H1 (cell line): ENCODE measurements around the gene CAMSAP3. TPM values are rescaled to one million over a fixed set of nuclear protein-coding genes. Genes with fewer than 3 reads are reported as not detected.

ENCODE experiments used
- CTCF ChIA-PET: fragments of 300-600 bp; sonication (Branson Sonifier 250); formaldehyde crosslinking; loops from one replicate; lab custom pipeline; 2021; ENCODE audit not compliant: partially characterized antibody; lab: Charles Lee
- POLR2A ChIA-PET: fragments of 300-600 bp; sonication (Branson Sonifier 250); formaldehyde crosslinking; loops from one replicate; lab custom pipeline; 2021; ENCODE audit warnings: inconsistent platforms; ENCODE audit not compliant: partially characterized antibody; lab: Charles Lee
- DNase-seq, 2 experiments: peaks; one replicate each; pipeline versions ENCODE4 v3.0.0 to v3.0.0-alpha.2; 2010 to 2022; ENCODE audit warnings: low spot score in 2 of 2, low read depth in 1 of 2, mixed read lengths in 1 of 2
- FAIRE-seq: peaks from 2 replicates; lab custom pipeline; 2011; peaks lifted over from hg19 to GRCh38; lab: Jason Lieb, UNC
- H2AFZ ChIP-seq: 2 replicates; pipeline ENCODE4 v1.8.1; 2012; ENCODE audit warnings: low read length, inconsistent platforms
- H2AK5ac ChIP-seq: 2 replicates; pipeline ENCODE4 v1.6.1; 2013; ENCODE audit warnings: low read depth, low read length
- H2BK120ac ChIP-seq: replicated peaks from 2 replicates; pipeline ENCODE3; 2013; ENCODE audit warnings: low read depth, low read length, inconsistent platforms
- H2BK12ac ChIP-seq: 2 replicates; pipeline ENCODE4 v1.6.1; 2013; ENCODE audit warnings: low read depth, low read length
- H2BK15ac ChIP-seq: 2 replicates; pipeline ENCODE4 v1.6.1; 2013; ENCODE audit warnings: low read length
- H2BK20ac ChIP-seq: 2 replicates; pipeline ENCODE4 v1.6.1; 2013; ENCODE audit warnings: low read length
- H2BK5ac ChIP-seq: 2 replicates; pipeline ENCODE4 v1.6.1; 2013; ENCODE audit warnings: low read depth, low read length
- H3K14ac ChIP-seq: 2 replicates; pipeline ENCODE4 v1.6.1; 2013; ENCODE audit warnings: inconsistent platforms; ENCODE audit not compliant: insufficient read length
- H3K18ac ChIP-seq: 2 replicates; pipeline ENCODE4 v1.6.1; 2013; ENCODE audit warnings: low read length; ENCODE audit errors: extremely low read depth
- H3K23ac ChIP-seq: 2 replicates; pipeline ENCODE4 v1.6.1; 2013; ENCODE audit warnings: inconsistent platforms; ENCODE audit not compliant: insufficient read length
- H3K23me2 ChIP-seq: 2 replicates; pipeline ENCODE4 v1.6.1; 2013; ENCODE audit warnings: low read depth, low read length
- H3K27ac ChIP-seq: 2 replicates; pipeline ENCODE4 v1.6.1; 2011; ENCODE audit warnings: low read depth, low read length, inconsistent platforms
- H3K27me3 ChIP-seq, 4 experiments: replicated peaks in 1 of 4; 1 replicate in 1 of 4; 2 replicates in 3 of 4; pipeline versions ENCODE4 v1.6.1 to v1.8.1; 2011 to 2013; ENCODE audit warnings: low read length in 3 of 4, mild to moderate bottlenecking in 3 of 4, inconsistent platforms in 2 of 4, mixed read lengths in 2 of 4, moderate library complexity in 1 of 4; ENCODE audit not compliant: control insufficient read depth in 3 of 4, insufficient read depth in 3 of 4; ENCODE audit errors: extremely low read depth in 1 of 4
- H3K36me3 ChIP-seq, 4 experiments: 2 replicates each; pipeline versions ENCODE4 v1.6.1 to v1.8.1; 2011 to 2013; ENCODE audit warnings: mild to moderate bottlenecking in 4 of 4, low read length in 3 of 4, moderate library complexity in 2 of 4, control low read depth in 1 of 4, inconsistent platforms in 1 of 4; ENCODE audit not compliant: insufficient read depth in 4 of 4, control insufficient read depth in 2 of 4
- H3K4ac ChIP-seq: replicated peaks from 2 replicates; pipeline ENCODE3; 2013; ENCODE audit warnings: low read length, low read depth, mixed read lengths, inconsistent platforms; ENCODE audit not compliant: insufficient read length
- H3K4me1 ChIP-seq, 4 experiments: replicated peaks in 1 of 4; 1 replicate in 1 of 4; 2 replicates in 3 of 4; pipeline versions ENCODE4 v1.6.1 to v1.8.1; 2011 to 2013; ENCODE audit warnings: low read length in 3 of 4, inconsistent platforms in 2 of 4, mixed read lengths in 1 of 4; ENCODE audit not compliant: insufficient read depth in 4 of 4, control insufficient read depth in 3 of 4
- H3K4me2 ChIP-seq, 2 experiments: 2 replicates each; pipeline versions ENCODE4 v1.6.1 to v1.8.1; 2011 to 2013; ENCODE audit warnings: low read depth in 2 of 2, low read length in 2 of 2, control low read depth in 1 of 2, inconsistent platforms in 1 of 2, mild to moderate bottlenecking in 1 of 2; ENCODE audit not compliant: insufficient read depth in 1 of 2
- H3K4me3 ChIP-seq, 4 experiments: fragments of 200-600, 300-600 bp in 1 of 4; sonication (generic), shearing (Covaris generic), sonication (Bioruptor Twin) in 1 of 4; 2 replicates each; pipeline versions ENCODE4 v1.5.1 to v1.8.1; 2011 to 2016; ENCODE audit warnings: low read length in 4 of 4, low read depth in 3 of 4, control low read depth in 2 of 4, inconsistent platforms in 2 of 4, mild to moderate bottlenecking in 2 of 4, mixed read lengths in 1 of 4, moderate library complexity in 1 of 4; ENCODE audit not compliant: insufficient read depth in 2 of 4; ENCODE audit errors: extremely low read depth in 1 of 4
- H3K56ac ChIP-seq: replicated peaks from 2 replicates; pipeline ENCODE3; 2013; ENCODE audit warnings: low read depth, mild to moderate bottlenecking, mixed read lengths, low read length, inconsistent platforms; ENCODE audit not compliant: insufficient read length
- H3K79me1 ChIP-seq: 2 replicates; pipeline ENCODE4 v1.6.1; 2013; ENCODE audit warnings: low read depth, low read length, control low read depth
- H3K79me2 ChIP-seq, 2 experiments: 2 replicates each; pipeline versions ENCODE4 v1.6.1 to v1.8.1; 2012 to 2013; ENCODE audit warnings: low read length in 2 of 2, mild to moderate bottlenecking in 2 of 2, inconsistent platforms in 1 of 2; ENCODE audit not compliant: insufficient read depth in 2 of 2, control insufficient read depth in 1 of 2
- H3K9ac ChIP-seq, 4 experiments: replicated peaks in 1 of 4; 1 replicate in 1 of 4; 2 replicates in 3 of 4; pipeline versions ENCODE4 v1.6.1 to v1.8.1; 2011 to 2013; ENCODE audit warnings: low read depth in 3 of 4, low read length in 3 of 4, control low read depth in 2 of 4, mild to moderate bottlenecking in 2 of 4, moderate library complexity in 2 of 4, inconsistent platforms in 1 of 4; ENCODE audit errors: extremely low read depth in 1 of 4
- H3K9me3 ChIP-seq, 2 experiments: 2 replicates each; pipeline versions ENCODE4 v1.6.1 to v1.8.1; 2012 to 2013; ENCODE audit warnings: mild to moderate bottlenecking in 2 of 2, moderate library complexity in 2 of 2, control low read depth in 1 of 2, inconsistent platforms in 1 of 2, low read depth in 1 of 2, low read length in 1 of 2, mixed read lengths in 1 of 2; ENCODE audit not compliant: insufficient read depth in 2 of 2
- H4K20me1 ChIP-seq, 2 experiments: replicated peaks in 1 of 2; 2 replicates each; pipeline versions ENCODE3 to v1.8.1; 2011 to 2013; ENCODE audit warnings: inconsistent platforms in 2 of 2, low read length in 2 of 2, mild to moderate bottlenecking in 1 of 2; ENCODE audit not compliant: insufficient read depth in 2 of 2, control insufficient read depth in 1 of 2
- H4K5ac ChIP-seq: 2 replicates; pipeline ENCODE4 v1.6.1; 2013; ENCODE audit warnings: low read length, low read depth, mixed read lengths, inconsistent platforms; ENCODE audit not compliant: insufficient read length
- H4K8ac ChIP-seq: 2 replicates; pipeline ENCODE4 v1.8.0; 2013; ENCODE audit warnings: mild to moderate bottlenecking, moderate library complexity, low read length, inconsistent platforms; ENCODE audit not compliant: insufficient read depth; ENCODE audit errors: extremely low read depth
- H4K91ac ChIP-seq: replicated peaks from 2 replicates; pipeline ENCODE3; 2013; ENCODE audit warnings: low read length, mixed read lengths, inconsistent platforms; ENCODE audit not compliant: insufficient read length
- E2F6 ChIP-seq: IDR thresholded peaks from 2 replicates; pipeline ENCODE4 v1.6.1; 2012; ENCODE audit warnings: inconsistent platforms
- EGR1 ChIP-seq: IDR thresholded peaks from 2 replicates; pipeline ENCODE4 v1.6.1; 2011; ENCODE audit warnings: low read depth, low read length, borderline replicate concordance
- GTF2F1 ChIP-seq: IDR thresholded peaks from 2 replicates; pipeline ENCODE4 v1.6.1; 2012; ENCODE audit warnings: low read depth, low read length, improper control_type of control experiment, borderline replicate concordance
- MAX ChIP-seq: IDR thresholded peaks from 2 replicates; pipeline ENCODE4 v1.6.1; 2012; ENCODE audit warnings: inconsistent platforms
- NANOG ChIP-seq: IDR thresholded peaks from 2 replicates; pipeline ENCODE4 v1.6.1; 2011; ENCODE audit warnings: low read length, low read depth, mild to moderate bottlenecking, inconsistent platforms; ENCODE audit not compliant: insufficient read depth, poor library complexity, severe bottlenecking
- NRF1 ChIP-seq: IDR thresholded peaks from 2 replicates; pipeline ENCODE4 v1.6.1; 2011; ENCODE audit warnings: mild to moderate bottlenecking, low read depth, low read length, improper control_type of control experiment
- POLR2AphosphoS5 ChIP-seq: IDR thresholded peaks from 2 replicates; pipeline ENCODE4 v1.6.1; 2011; ENCODE audit warnings: low read depth, low read length
- SAP30 ChIP-seq: fragments of 300-600 bp; sonication (generic); IDR thresholded peaks from 2 replicates; pipeline ENCODE4 v1.7.1; 2012; ENCODE audit warnings: low read length, moderate library complexity, mild to moderate bottlenecking, inconsistent platforms; ENCODE audit not compliant: insufficient read depth, insufficient replicate concordance
- SP2 ChIP-seq: IDR thresholded peaks from 2 replicates; pipeline ENCODE4 v1.6.1; 2012; ENCODE audit warnings: mild to moderate bottlenecking, low read length, inconsistent platforms
- SRF ChIP-seq: IDR thresholded peaks from 2 replicates; pipeline ENCODE4 v1.6.1; 2011; ENCODE audit warnings: mild to moderate bottlenecking, low read depth, low read length, moderate library complexity
- USF2 ChIP-seq: IDR thresholded peaks from 2 replicates; pipeline ENCODE4 v1.6.1; 2011; ENCODE audit warnings: low read length, improper control_type of control experiment
- YY1 ChIP-seq: IDR thresholded peaks from 2 replicates; pipeline ENCODE4 v1.6.1; 2011; ENCODE audit warnings: low read depth, mild to moderate bottlenecking, low read length
- WGBS, 2 experiments: shearing (Covaris generic) in 1 of 2; methylation state at CpG; one replicate each; pipeline versions ENCODE4 v1.1.6 to v1.1.7; 2013 to 2015; ENCODE audit warnings: low lambda C conversion rate in 2 of 2, mixed read lengths in 2 of 2, inconsistent platforms in 1 of 2, low coverage in 1 of 2, missing lambda C conversion rate in 1 of 2; ENCODE audit not compliant: insufficient replicate concordance in 2 of 2, insufficient coverage in 1 of 2, insufficient read length in 1 of 2; ENCODE audit errors: extremely low coverage in 1 of 2, missing lambda C conversion rate in 1 of 2; 5-methylcytosine and 5-hydroxymethylcytosine counted together
- polyA plus RNA-seq, 7 experiments: library from polyadenylated mRNA; depleted of rRNA in 3 of 7; stranded (reverse) in 5 of 7; unstranded in 2 of 7; fragments of >200 nt in 5 of 7; fragments of 200-250 nt in 2 of 7; gene quantifications; 1 replicate in 5 of 7; 2 replicates in 1 of 7; 4 replicates in 1 of 7; pipeline versions ENCODE4 v1.2.1 to v1.2.3, GENCODE V29; 2011 to 2013; ENCODE audit warnings: missing spikeins in 2 of 7, mixed read lengths in 2 of 7
- total RNA-seq: library from RNA; stranded (reverse); fragmentation: NEBNext Ultra II Directional; extraction: Animal tissue kit (Norgen Biotek cat#: 25700); gene quantifications from 2 replicates; pipeline ENCODE4 v1.2.1, GENCODE V29; 2021

CAMSAP3 gene
- total and polyA plus RNA-seq, 2 of the 8 experiments (the other 6 are each of a cell fraction or from before 2014, with no cell fraction given) = 11.4 to 30.4 TPM

DNA sequence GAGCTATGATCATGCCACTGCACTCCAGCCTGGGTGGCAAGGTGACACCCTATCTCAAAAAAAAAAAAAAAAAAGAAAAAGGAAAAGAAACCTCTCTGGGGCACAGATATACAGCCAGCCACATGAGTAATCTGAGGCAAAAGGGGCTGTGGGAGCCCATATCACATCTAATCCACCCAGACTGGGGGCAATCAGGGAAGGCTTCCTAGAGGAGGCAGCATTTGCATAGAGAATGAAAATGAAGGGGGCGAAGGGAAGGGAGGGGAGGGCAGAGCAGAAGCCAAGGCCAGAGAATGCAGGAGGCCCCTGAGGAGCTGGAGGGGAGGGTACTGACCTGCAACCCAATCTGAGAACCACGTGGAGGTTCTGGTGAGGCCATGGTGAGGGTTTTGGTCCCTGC lies 54.5 kb downstream of the CAMSAP3 start:
- ChIA-PET POLR2A (interaction anchor here (0.6 to 1.4 kb wide), 2 partner anchors 9 to 112 kb away, joined by 3 read pairs; no protein-coding TSS in a partner anchor), CTCF (interaction anchor here (0.6 to 1.9 kb wide), 5 partner anchors 9 to 252 kb away, joined by 3 to 7 read pairs (median 5); partner anchors contain the start of gene TRAPPC5)
- H2BK20ac ChIP-seq = no peak overlapping the region
- 0 out of 2 replicates have a peak, but pooled peaks cover 2% of the 10 kb centered on the region for H3K23me2 ChIP-seq
- FAIRE-seq (no peak), DNase-seq (no peak)
- H4K5ac ChIP-seq = no peak overlapping the region
- no peak overlapping the region for H3K4me3 ChIP-seq
- peaks cover 0 to 2% (median 0%) of the 10 kb centered on the region in 4 experiments; a peak in 4 of 7 replicates for H3K4me1 ChIP-seq
- H2BK5ac ChIP-seq = no peak overlapping the region
- no peak overlapping the region for H3K4ac ChIP-seq
- no peak overlapping the region for H2BK120ac ChIP-seq
- no peak overlapping the region for H3K18ac ChIP-seq
- no peak overlapping the region for H2AK5ac ChIP-seq
- no peak overlapping the region for H2AFZ ChIP-seq
- no peak overlapping the region for H2BK15ac ChIP-seq
- peaks cover 2 to 18% (median 6%) of the 10 kb centered on the region in 4 experiments for H3K27me3 ChIP-seq
- H3K79me2 ChIP-seq = no peaks in the 10 kb centered on the region
- H2BK12ac ChIP-seq = no peak overlapping the region
- H4K8ac ChIP-seq = no peak overlapping the region
- no peaks in the 10 kb centered on the region for H3K79me1 ChIP-seq
- H4K91ac ChIP-seq = no peak overlapping the region
- no peak overlapping the region for H3K14ac ChIP-seq
- H3K56ac ChIP-seq = no peak overlapping the region
- no peak overlapping the region for H3K23ac ChIP-seq
- WGBS, 2 experiments = 67% methylated on average over 2 of the region's 2 CpGs; no CpG with 5 or more reads in 1 of the 2 experiments
- peaks cover 0 to 5% of the 10 kb centered on the region in 2 experiments for H4K20me1 ChIP-seq
- 0 out of 8 replicates have a peak, but pooled peaks cover 0 to 3% (median 0%) of the 10 kb centered on the region in 4 experiments for H3K36me3 ChIP-seq
- H3K9ac ChIP-seq = no peak overlapping the region
- H3K27ac ChIP-seq = no peak overlapping the region
- H3K4me2 ChIP-seq = no peak overlapping the region
- H3K9me3 ChIP-seq = no peaks in the 10 kb centered on the region
- TF ChIP-seq MAX = no peak
- TF ChIP-seq SP2 = no peak
- TF ChIP-seq POLR2AphosphoS5 = no peak
- TF ChIP-seq YY1 = no peak
- no peak for TF ChIP-seq E2F6
- TF ChIP-seq GTF2F1 = no peak
- no peak for TF ChIP-seq SRF
- TF ChIP-seq USF2 = no peak
- no peak for TF ChIP-seq NRF1
- TF ChIP-seq EGR1 = no peak
- TF ChIP-seq NANOG = no peak
- no peak for TF ChIP-seq SAP30
